Neural progenitor cell (in vitro differentiated cells): ENCODE measurements around the gene AK8.

ENCODE experiments used
- EZH2 ChIP-seq: fragments of 200-600 bp; sonication (generic); IDR thresholded peaks from 2 replicates; pipeline ENCODE4 v1.6.1; 2017; ENCODE audit warnings: antibody characterized with exemption, mild to moderate bottlenecking, moderate library complexity
- EZH2phosphoT487 ChIP-seq: fragments of 200-600 bp; sonication (generic); IDR thresholded peaks from 2 replicates; pipeline ENCODE4 v1.6.1; 2017; ENCODE audit warnings: antibody characterized with exemption
- TF ChIP-seq, protein P1 (sequence below): fragments of 200-600 bp; sonication (generic); IDR thresholded peaks from 2 replicates; pipeline ENCODE4 v1.5.1; 2017; ENCODE audit warnings: antibody characterized with exemption, mild to moderate bottlenecking

- TF ChIP-seq, protein P1, sequence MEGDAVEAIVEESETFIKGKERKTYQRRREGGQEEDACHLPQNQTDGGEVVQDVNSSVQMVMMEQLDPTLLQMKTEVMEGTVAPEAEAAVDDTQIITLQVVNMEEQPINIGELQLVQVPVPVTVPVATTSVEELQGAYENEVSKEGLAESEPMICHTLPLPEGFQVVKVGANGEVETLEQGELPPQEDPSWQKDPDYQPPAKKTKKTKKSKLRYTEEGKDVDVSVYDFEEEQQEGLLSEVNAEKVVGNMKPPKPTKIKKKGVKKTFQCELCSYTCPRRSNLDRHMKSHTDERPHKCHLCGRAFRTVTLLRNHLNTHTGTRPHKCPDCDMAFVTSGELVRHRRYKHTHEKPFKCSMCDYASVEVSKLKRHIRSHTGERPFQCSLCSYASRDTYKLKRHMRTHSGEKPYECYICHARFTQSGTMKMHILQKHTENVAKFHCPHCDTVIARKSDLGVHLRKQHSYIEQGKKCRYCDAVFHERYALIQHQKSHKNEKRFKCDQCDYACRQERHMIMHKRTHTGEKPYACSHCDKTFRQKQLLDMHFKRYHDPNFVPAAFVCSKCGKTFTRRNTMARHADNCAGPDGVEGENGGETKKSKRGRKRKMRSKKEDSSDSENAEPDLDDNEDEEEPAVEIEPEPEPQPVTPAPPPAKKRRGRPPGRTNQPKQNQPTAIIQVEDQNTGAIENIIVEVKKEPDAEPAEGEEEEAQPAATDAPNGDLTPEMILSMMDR = no peak
- no peak for TF ChIP-seq EZH2phosphoT487
- TF ChIP-seq EZH2 = no peak
Observed at GRCh38 chr9:132708769-132709430, 169.2 kb downstream of the AK8 start.
